ENCODE measurements around the gene CUX1.
"Not testable (repeated sequence)": the region's sequence is repeated elsewhere in the genome, so short reads cannot be mapped to it uniquely, and the experiment has no call there.

CUX1 gene

GRCh38 chr7:102296179-102296438 lies 478.7 kb downstream of the CUX1 start:
- DNase-seq (ENCODE audit: low read depth) = no peak
- TF ChIP-seq CTCF (conservative IDR thresholded peaks at IDR 0.05; ENCODE audit: low read depth, low read length) = no peak
- no peak overlapping the region for H3K4me3 ChIP-seq (ENCODE audit: low read depth, low read length)

GRCh38 chr7:102296514-102296913 lies 479.1 kb downstream of the CUX1 start:
- DNase-seq (ENCODE audit: low read depth) = no peak
- H3K4me3 ChIP-seq (ENCODE audit: low read depth, low read length) = no peak overlapping the region
- TF ChIP-seq CTCF (conservative IDR thresholded peaks at IDR 0.05; ENCODE audit: low read depth, low read length) = no peak

GRCh38 chr7:102297487-102298218 lies 480.2 kb downstream of the CUX1 start:
- H3K4me3 ChIP-seq (ENCODE audit: low read depth, low read length) = no peak overlapping the region
- no peak for DNase-seq (ENCODE audit: low read depth)
- TF ChIP-seq CTCF (conservative IDR thresholded peaks at IDR 0.05; ENCODE audit: low read depth, low read length) = no peak

- no peak overlapping the region for H3K4me3 ChIP-seq (ENCODE audit: low read depth, low read length)
- TF ChIP-seq CTCF (conservative IDR thresholded peaks at IDR 0.05; ENCODE audit: low read depth, low read length) = peak; percentile 32
- no peak for DNase-seq (ENCODE audit: low read depth)
These were observed 483.3 kb downstream of the CUX1 start for GRCh38 chr7:102300643-102301221.

- DNase-seq (ENCODE audit: low read depth); H3K4me3 ChIP-seq (ENCODE audit: low read depth, low read length): not testable (repeated sequence)
These were observed 483.9 kb downstream of the CUX1 start for GRCh38 chr7:102301367-102301766.

GRCh38 chr7:102302025-102302424 lies 484.6 kb downstream of the CUX1 start:
- no peak for TF ChIP-seq CTCF (conservative IDR thresholded peaks at IDR 0.05; ENCODE audit: low read depth, low read length)
- DNase-seq (ENCODE audit: low read depth) = no peak
- H3K4me3 ChIP-seq (ENCODE audit: low read depth, low read length) = no peak overlapping the region

GRCh38 chr7:102303669-102304422 lies 486.4 kb downstream of the CUX1 start:
- no peak overlapping the region for H3K4me3 ChIP-seq (ENCODE audit: low read depth, low read length)
- DNase-seq (ENCODE audit: low read depth) = no peak
- TF ChIP-seq CTCF (conservative IDR thresholded peaks at IDR 0.05; ENCODE audit: low read depth, low read length) = no peak
